ENCODE data around the gene ENAH.

GRCh38 chr1:225627304-225627947 lies 25.5 kb downstream of the ENAH start:
- TF ChIP-seq CTCF (IDR thresholded peaks at IDR 0.05) (no peak), EP300 (IDR thresholded peaks at IDR 0.05) (no peak), POLR2AphosphoS5 (IDR thresholded peaks at IDR 0.05) (no peak), POLR2A (IDR thresholded peaks at IDR 0.05; ENCODE audit: low read depth) (no peak)
